Measurements from ENCODE around the gene UNC80. TPM values are rescaled to one million over a fixed set of nuclear protein-coding genes. Genes with fewer than 3 reads are reported as not detected.

The UNC80 gene
- total RNA-seq, 1 donor from 2014 or later: 0.11 TPM

DNA sequence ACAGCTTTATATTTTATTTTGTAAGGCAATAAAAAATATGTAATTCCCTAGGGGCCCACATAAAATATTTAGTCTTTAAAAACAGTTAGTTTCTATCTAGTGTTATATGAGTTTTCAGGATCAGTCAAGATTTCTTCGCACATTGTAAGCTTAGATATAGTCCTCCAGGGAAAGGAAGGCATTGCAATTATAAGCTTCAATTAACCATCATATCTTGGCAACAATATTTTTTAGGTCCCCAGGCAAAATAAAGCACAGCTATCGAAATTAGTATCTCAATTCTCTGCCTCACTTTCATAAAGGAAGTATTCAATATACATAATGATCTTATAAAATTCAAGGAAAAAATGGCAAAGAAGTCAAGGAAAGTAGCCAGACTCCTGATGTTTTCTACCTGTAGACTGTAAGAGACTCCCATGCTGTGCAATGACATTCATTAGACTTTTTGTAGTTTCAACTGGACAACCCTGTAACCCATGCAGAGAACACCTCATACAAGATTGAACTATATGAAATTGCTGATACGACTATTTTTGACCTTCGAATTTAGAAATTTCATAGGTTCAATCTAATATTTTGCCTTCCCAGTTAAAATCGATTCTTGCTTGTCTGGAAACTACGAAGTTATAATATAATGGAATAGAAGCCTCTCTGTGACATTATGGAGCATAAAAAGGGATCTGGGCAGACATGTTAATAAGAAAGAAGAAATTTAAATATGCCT is 96.8 kb downstream of the UNC80 start:
- no peak overlapping the region for H3K4me3 ChIP-seq
- no peaks in the 10 kb centered on the region for H3K4me1 ChIP-seq
- DNase-seq (ENCODE audit: low spot score in 2 of 2): no peak
- H3K36me3 ChIP-seq: no peaks in the 10 kb centered on the region
- H3K27ac ChIP-seq: no peak overlapping the region
- no peaks in the 10 kb centered on the region for H3K27me3 ChIP-seq
- H3K9me3 ChIP-seq: no peaks in the 10 kb centered on the region
- intact Hi-C loops (cut with DNase I): no loop called here
- TF ChIP-seq, protein P1, sequence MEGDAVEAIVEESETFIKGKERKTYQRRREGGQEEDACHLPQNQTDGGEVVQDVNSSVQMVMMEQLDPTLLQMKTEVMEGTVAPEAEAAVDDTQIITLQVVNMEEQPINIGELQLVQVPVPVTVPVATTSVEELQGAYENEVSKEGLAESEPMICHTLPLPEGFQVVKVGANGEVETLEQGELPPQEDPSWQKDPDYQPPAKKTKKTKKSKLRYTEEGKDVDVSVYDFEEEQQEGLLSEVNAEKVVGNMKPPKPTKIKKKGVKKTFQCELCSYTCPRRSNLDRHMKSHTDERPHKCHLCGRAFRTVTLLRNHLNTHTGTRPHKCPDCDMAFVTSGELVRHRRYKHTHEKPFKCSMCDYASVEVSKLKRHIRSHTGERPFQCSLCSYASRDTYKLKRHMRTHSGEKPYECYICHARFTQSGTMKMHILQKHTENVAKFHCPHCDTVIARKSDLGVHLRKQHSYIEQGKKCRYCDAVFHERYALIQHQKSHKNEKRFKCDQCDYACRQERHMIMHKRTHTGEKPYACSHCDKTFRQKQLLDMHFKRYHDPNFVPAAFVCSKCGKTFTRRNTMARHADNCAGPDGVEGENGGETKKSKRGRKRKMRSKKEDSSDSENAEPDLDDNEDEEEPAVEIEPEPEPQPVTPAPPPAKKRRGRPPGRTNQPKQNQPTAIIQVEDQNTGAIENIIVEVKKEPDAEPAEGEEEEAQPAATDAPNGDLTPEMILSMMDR (IDR thresholded peaks at IDR 0.05): no peak

DNA sequence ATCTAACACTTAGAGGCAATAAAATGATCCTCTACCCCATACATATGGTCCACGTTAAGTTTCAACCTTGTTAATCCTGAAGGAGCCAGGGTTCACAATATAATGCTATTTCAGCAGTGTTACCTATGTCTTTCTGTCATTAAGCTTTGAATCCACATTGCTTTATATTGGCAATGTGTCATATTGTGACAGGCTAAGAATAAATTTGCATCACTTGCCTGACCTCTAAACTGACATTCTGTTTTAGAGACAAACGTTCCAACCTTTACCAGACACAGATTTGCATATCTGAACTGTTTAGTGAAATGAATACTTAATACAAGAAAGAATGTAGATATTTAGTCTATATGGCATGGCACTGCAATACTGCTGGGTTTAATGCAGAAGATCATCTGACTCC is 98.4 kb downstream of the UNC80 start:
- TF ChIP-seq, protein P1 (IDR thresholded peaks at IDR 0.05): no peak
- intact Hi-C loops (cut with DNase I): no loop called here

DNA sequence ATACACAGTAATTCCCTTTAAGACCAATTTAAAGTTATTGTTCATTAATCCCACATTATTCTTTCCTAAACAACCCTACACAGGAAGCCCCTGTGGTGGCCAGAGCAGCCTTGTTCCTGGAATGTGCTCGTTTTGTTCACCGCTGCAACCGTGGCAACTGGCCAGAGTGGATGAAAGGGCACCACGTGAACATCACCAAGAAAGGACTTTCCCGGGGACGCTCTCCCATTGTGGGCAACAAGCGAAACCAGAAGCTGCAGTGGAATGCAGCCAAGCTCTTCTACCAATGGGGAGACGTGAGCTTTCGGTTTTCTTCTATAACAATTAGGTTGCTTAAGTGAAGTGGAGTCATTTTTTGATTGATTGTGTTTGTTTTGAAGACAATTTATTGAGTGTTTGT is 101.0 kb downstream of the UNC80 start:
- Histone ChIP-seq H3K36me3 (no peaks in the 10 kb centered on the region), H3K27ac (no peak overlapping the region), H3K27me3 (no peaks in the 10 kb centered on the region), H3K4me1 (no peaks in the 10 kb centered on the region), H3K9me3 (no peaks in the 10 kb centered on the region), H3K4me3 (no peak overlapping the region)
- intact Hi-C loops (cut with DNase I): no loop called here
- DNase-seq (ENCODE audit: low spot score in 2 of 2): no peak
- TF ChIP-seq, protein P1 (IDR thresholded peaks at IDR 0.05): no peak

More for the DNA sequence above, 98.4 kb downstream of the UNC80 start:
- no peak overlapping the region for H3K4me3 ChIP-seq
- H3K9me3 ChIP-seq: no peaks in the 10 kb centered on the region
- H3K36me3 ChIP-seq: no peaks in the 10 kb centered on the region
- no peak overlapping the region for H3K27ac ChIP-seq
- DNase-seq (ENCODE audit: low spot score in 2 of 2): no peak
- H3K4me1 ChIP-seq: no peaks in the 10 kb centered on the region
- H3K27me3 ChIP-seq: no peaks in the 10 kb centered on the region

DNA sequence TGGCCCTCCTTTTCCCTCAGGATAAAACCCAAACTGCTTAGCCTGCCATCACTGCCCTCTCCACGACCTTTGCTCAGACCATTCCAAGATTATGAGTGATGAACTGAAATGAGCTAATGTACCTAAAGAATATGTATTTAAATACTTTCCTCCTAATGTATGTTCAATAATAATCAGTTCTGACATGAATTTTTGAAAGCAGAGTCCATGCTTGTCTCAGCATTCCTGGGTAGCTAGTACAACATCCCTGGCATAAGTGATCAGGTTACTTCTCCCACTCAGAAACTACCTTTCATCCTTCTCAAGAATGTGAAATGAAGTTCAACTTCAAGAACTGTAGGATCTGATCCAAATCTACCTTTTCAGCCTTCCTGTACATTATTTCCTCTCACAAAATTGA is 103.6 kb downstream of the UNC80 start:
- Histone ChIP-seq H3K27me3 (no peaks in the 10 kb centered on the region), H3K27ac (no peak overlapping the region), H3K36me3 (no peaks in the 10 kb centered on the region), H3K4me1 (no peaks in the 10 kb centered on the region), H3K4me3 (no peak overlapping the region), H3K9me3 (no peaks in the 10 kb centered on the region)
- intact Hi-C loops (cut with DNase I): no loop called here
- DNase-seq (ENCODE audit: low spot score in 2 of 2): no peak
- TF ChIP-seq, protein P1 (IDR thresholded peaks at IDR 0.05): no peak

DNA sequence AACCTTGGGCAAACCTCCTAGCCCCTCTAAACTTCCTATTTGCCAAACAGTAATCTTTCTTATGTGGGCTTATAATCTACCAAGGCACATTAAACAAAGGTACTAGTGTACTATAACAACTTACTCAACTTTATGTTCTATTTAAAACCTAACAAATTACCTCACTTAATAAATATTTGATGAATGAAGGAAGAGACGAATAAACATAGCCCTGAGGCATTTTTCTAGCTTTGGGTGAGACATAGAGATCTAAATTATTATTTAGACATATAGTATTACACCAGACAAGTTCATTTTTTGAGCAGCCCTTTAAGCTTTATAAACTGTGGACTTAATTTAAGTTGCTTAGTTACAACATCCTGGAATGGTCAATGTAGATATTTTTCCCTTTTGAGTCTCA is 104.6 kb downstream of the UNC80 start:
- Histone ChIP-seq H3K36me3 (no peaks in the 10 kb centered on the region), H3K4me1 (no peaks in the 10 kb centered on the region), H3K4me3 (no peak overlapping the region), H3K9me3 (no peaks in the 10 kb centered on the region), H3K27me3 (no peaks in the 10 kb centered on the region), H3K27ac (no peak overlapping the region)
- TF ChIP-seq, protein P1 (IDR thresholded peaks at IDR 0.05): no peak
- intact Hi-C loops (cut with DNase I): no loop called here
- DNase-seq (ENCODE audit: low spot score in 2 of 2): no peak

DNA sequence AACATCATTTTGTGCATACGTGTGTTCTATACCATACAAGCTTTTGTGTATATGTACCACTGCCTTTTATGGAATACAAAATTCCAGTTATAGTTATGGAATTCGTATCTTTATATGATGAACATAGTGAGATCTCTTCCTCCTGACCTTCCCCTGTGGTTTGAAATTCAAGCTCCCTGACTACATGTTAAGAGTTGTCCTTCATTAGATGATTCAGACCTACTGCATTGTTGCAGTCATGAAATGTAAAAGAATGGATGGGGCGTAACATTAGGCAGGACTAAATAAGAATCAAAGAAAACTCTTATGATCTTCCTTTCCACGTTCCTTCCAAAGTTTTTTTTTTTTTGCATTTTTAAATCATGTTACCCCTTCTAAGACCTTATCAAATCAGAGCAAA is 107.1 kb downstream of the UNC80 start:
- Histone ChIP-seq H3K9me3 (no peaks in the 10 kb centered on the region), H3K36me3 (no peaks in the 10 kb centered on the region), H3K4me3 (no peak overlapping the region), H3K4me1 (no peaks in the 10 kb centered on the region), H3K27me3 (no peaks in the 10 kb centered on the region), H3K27ac (no peak overlapping the region)
- intact Hi-C loops (cut with DNase I): no loop called here
- no peak for DNase-seq (ENCODE audit: low spot score in 2 of 2)
- TF ChIP-seq, protein P1 (IDR thresholded peaks at IDR 0.05): no peak

Data from ascending aorta (tissue), 2 donors.